ENCODE data around the gene NME7. TPM values are rescaled to one million over a fixed set of nuclear protein-coding genes. Genes with fewer than 3 reads are reported as not detected.

Gene NME7
- total RNA-seq, 1 experiment from 2014 or later: 21.8 TPM

DNA sequence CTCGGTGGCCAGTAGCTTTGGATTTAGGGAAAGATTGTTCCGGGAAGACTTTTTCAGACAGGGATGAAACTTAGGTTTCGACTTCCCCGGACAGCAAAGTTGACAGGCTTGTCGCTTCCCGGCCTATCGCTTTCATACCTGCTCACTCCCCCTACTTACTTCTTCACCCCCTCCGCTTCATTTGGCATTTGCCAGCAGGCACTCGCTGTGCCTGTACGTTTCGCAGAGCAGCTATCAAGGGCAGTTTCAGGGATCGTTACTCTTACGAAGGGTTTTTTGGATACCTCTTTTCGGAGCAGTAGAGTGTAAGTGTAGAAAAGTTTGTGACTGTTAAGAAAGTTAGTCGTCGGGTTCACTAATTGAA, 791 bp upstream of the NME7 start:
- peaks cover 11 to 29% of the 10 kb centered on the region in 2 experiments for H3K4me1 ChIP-seq (ENCODE audit: control insufficient read depth in 1 of 2, insufficient read depth in 2 of 2, low read length in 2 of 2)
- H3K27me3 ChIP-seq (ENCODE audit: insufficient read depth, low read length): no peaks in the 10 kb centered on the region
- ChIA-PET POLR2A (interaction anchor here (0.8 kb wide), 1 partner anchor 261 kb away, joined by 3 read pairs; no protein-coding TSS in a partner anchor), RAD21 (ENCODE audit: low non-redundant PET in 1 of 2, low total read pairs in 2 of 2, uncharacterized antibody in 2 of 2, unreplicated experiment in 2 of 2) (no interaction called here), CTCF (interaction anchor here (1.0 kb wide), 1 partner anchor 1026 kb away, joined by 4 read pairs; no protein-coding TSS in a partner anchor)
- H4K20me1 ChIP-seq (ENCODE audit: insufficient read depth): no peaks in the 10 kb centered on the region
- peaks cover 38% of the 10 kb centered on the region for H3K79me2 ChIP-seq (ENCODE audit: insufficient read depth, low read length)
- intact Hi-C loops (cut with micrococcal nuclease): no loop called here
- H3K36me3 ChIP-seq (ENCODE audit: control insufficient read depth in 1 of 2, insufficient read depth in 2 of 2, low read length in 2 of 2): peaks cover 7 to 12% of the 10 kb centered on the region in 2 experiments; a peak in 3 of 4 replicates
- peak overlapping the region; percentile 80 for H3K9ac ChIP-seq (ENCODE audit: low read length)
- TF ChIP-seq REST (IDR thresholded peaks at IDR 0.05; ENCODE audit: low read depth) (no peak), SIN3A (IDR thresholded peaks at IDR 0.05; ENCODE audit: low read depth) (no peak)
- peak overlapping the region; percentile 84 for H3K4me2 ChIP-seq (ENCODE audit: low read length)
- peak; percentile 8; the same call in 1 of the 2 replicates for ATAC-seq
- no peak for DNase-seq (ENCODE audit: low read depth, low spot score)
- H3K9me2 ChIP-seq (ENCODE audit: insufficient read depth): no peaks in the 10 kb centered on the region
- peak overlapping the region; percentile 93 for H2AFZ ChIP-seq (ENCODE audit: low read depth, low read length, poor library complexity, severe bottlenecking)
- peak overlapping the region; percentile 91 to 97 for H3K4me3 ChIP-seq (replicated peaks in 1 of 2; ENCODE audit: low read depth in 1 of 2, low read length in 2 of 2)
- peak overlapping the region; percentile 70 for H3K27ac ChIP-seq (ENCODE audit: low read depth, low read length)
- H3K9me3 ChIP-seq (ENCODE audit: control insufficient read depth in 1 of 2, insufficient read depth in 1 of 2, low read depth in 1 of 2, low read length in 2 of 2): no peaks in the 10 kb centered on the region
- TSS peak; percentile 57 for BruUV-seq (replicated peaks)

GRCh38 chr1:169367096-169367685, 406 bp downstream of the NME7 start:
- Histone ChIP-seq H3K4me1 (ENCODE audit: control insufficient read depth in 1 of 2, insufficient read depth in 2 of 2, low read length in 2 of 2) (peaks cover 17 to 40% of the 10 kb centered on the region in 2 experiments), H2AFZ (ENCODE audit: low read depth, low read length, poor library complexity, severe bottlenecking) (peak overlapping the region; percentile 55), H3K79me2 (ENCODE audit: insufficient read depth, low read length) (peaks cover 38% of the 10 kb centered on the region), H4K20me1 (ENCODE audit: insufficient read depth) (no peaks in the 10 kb centered on the region), H3K36me3 (ENCODE audit: control insufficient read depth in 1 of 2, insufficient read depth in 2 of 2, low read length in 2 of 2) (peaks cover 7 to 12% of the 10 kb centered on the region in 2 experiments; a peak in 3 of 4 replicates), H3K9me3 (ENCODE audit: control insufficient read depth in 1 of 2, insufficient read depth in 1 of 2, low read depth in 1 of 2, low read length in 2 of 2) (no peaks in the 10 kb centered on the region), H3K27me3 (ENCODE audit: insufficient read depth, low read length) (no peaks in the 10 kb centered on the region), H3K4me3 (replicated peaks in 1 of 2; ENCODE audit: low read depth in 1 of 2, low read length in 2 of 2) (peak overlapping the region; percentile 91 to 97), H3K27ac (ENCODE audit: low read depth, low read length) (0 out of 2 replicates have a peak overlapping the region, but pooled peaks have one; percentile 5), H3K9me2 (ENCODE audit: insufficient read depth) (no peaks in the 10 kb centered on the region), H3K9ac (ENCODE audit: low read length) (peak overlapping the region; percentile 51), H3K4me2 (ENCODE audit: low read length) (peak overlapping the region; percentile 84)
- RAD21 ChIA-PET (ENCODE audit: low non-redundant PET in 1 of 2, low total read pairs in 2 of 2, uncharacterized antibody in 2 of 2, unreplicated experiment in 2 of 2): no interaction called here
- POLR2A ChIA-PET: no interaction called here
- CTCF ChIA-PET: interaction anchor here (1.0 kb wide), 2 partner anchors 18 to 764 kb away, joined by 3 read pairs; no protein-coding TSS in a partner anchor
- DNase-seq (ENCODE audit: low read depth, low spot score) (no peak), ATAC-seq (peak; percentile 31)
- BruUV-seq (replicated peaks): TSS peak; percentile 77
- intact Hi-C loops (cut with micrococcal nuclease): loop anchor here (1.0 kb wide), 1 partner anchor 261 kb away; the partner anchor contains the start of gene ATP1B1
- TF ChIP-seq EZH2 (IDR thresholded peaks at IDR 0.05): no peak
- no peak for TF ChIP-seq ZFX (IDR thresholded peaks at IDR 0.05)
- no peak for TF ChIP-seq ATF3 (IDR thresholded peaks at IDR 0.05)
- no peak for TF ChIP-seq FOSL1 (IDR thresholded peaks at IDR 0.05; ENCODE audit: low read depth)
- TF ChIP-seq CEBPB (IDR thresholded peaks at IDR 0.05; ENCODE audit: low read depth): no peak
- no peak for TF ChIP-seq JUND (IDR thresholded peaks at IDR 0.05)
- TF ChIP-seq, protein P1, sequence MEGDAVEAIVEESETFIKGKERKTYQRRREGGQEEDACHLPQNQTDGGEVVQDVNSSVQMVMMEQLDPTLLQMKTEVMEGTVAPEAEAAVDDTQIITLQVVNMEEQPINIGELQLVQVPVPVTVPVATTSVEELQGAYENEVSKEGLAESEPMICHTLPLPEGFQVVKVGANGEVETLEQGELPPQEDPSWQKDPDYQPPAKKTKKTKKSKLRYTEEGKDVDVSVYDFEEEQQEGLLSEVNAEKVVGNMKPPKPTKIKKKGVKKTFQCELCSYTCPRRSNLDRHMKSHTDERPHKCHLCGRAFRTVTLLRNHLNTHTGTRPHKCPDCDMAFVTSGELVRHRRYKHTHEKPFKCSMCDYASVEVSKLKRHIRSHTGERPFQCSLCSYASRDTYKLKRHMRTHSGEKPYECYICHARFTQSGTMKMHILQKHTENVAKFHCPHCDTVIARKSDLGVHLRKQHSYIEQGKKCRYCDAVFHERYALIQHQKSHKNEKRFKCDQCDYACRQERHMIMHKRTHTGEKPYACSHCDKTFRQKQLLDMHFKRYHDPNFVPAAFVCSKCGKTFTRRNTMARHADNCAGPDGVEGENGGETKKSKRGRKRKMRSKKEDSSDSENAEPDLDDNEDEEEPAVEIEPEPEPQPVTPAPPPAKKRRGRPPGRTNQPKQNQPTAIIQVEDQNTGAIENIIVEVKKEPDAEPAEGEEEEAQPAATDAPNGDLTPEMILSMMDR (IDR thresholded peaks at IDR 0.05 in 2 of 3, conservative IDR thresholded peaks at IDR 0.05 in 1 of 3; ENCODE audit: borderline replicate concordance in 1 of 3, insufficient read depth in 1 of 3, low read depth in 2 of 3, low read length in 2 of 3): no peak
- no peak for TF ChIP-seq YY1 (IDR thresholded peaks at IDR 0.05; ENCODE audit: extremely low read depth, insufficient replicate concordance, low read depth, low read length)
- TF ChIP-seq POLR2AphosphoS5 (IDR thresholded peaks at IDR 0.05; ENCODE audit: low read depth, low read length): no peak
- TF ChIP-seq EGR1 (IDR thresholded peaks at IDR 0.05; ENCODE audit: low read depth): no peak
